HG02588 (cell line): Measurements from ENCODE around the gene PGPEP1.
"Not testable (repeated sequence)": the region's sequence is repeated elsewhere in the genome, so short reads cannot be mapped to it uniquely, and the experiment has no call there.

Experiments
- ATAC-seq: cut with Tn5 transposase; IDR thresholded peaks from one replicate; pipeline ENCODE4 v1.9.1; 2021; ENCODE audit warnings: mild to moderate bottlenecking, moderate library complexity; ENCODE audit not compliant: unreplicated experiment

Gene PGPEP1

DNA sequence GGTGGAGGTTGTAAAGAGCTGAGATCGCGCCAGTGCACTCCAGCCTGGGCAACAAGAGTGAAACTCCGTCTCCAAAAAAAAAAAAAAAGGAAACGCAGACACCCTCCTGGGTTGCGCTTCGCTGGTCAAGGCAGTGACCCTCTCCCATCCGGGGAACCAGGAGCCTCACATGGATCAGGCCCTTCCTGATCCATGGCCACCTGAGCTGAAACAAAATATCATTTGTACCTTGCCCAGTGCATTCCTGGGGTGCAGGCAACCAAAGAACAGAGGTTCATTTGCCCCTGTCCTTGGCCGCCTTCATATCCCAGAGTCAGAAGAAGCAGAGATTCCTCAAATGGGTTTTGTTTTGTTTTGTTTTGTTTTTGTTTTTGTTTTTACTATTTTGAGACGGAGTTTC is 9.5 kb upstream of the PGPEP1 start:
- no peak for ATAC-seq

DNA sequence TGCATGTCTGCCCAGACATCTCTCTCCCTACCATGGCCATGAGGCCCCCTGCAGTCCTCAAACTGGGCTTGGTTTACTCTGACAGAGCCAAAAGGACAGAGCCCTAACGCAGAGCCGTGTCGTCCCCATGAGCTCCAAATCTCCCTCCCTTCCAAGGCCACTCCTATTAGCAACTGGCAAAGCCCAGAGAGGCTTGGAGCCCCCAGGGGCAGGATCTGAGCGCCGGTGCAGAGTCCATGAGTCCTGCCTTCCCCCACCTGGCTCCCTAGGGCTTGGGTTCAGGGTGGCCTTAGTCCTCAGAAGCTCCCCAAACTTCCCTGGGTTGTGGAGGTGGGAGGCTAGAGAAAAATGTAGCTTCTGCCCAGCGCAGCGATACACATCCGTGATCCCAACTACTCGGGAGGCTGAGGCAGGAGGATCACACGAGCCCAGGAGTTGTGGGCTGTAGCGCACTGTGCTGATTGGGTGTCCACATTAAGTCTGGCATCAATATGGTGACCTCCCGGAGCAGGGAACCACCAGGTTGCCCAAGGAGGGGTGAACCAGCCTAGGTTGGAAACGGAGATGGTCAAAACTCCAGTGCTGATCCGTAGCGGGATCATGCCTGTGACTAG is 7.4 kb upstream of the PGPEP1 start:
- ATAC-seq = no peak

DNA sequence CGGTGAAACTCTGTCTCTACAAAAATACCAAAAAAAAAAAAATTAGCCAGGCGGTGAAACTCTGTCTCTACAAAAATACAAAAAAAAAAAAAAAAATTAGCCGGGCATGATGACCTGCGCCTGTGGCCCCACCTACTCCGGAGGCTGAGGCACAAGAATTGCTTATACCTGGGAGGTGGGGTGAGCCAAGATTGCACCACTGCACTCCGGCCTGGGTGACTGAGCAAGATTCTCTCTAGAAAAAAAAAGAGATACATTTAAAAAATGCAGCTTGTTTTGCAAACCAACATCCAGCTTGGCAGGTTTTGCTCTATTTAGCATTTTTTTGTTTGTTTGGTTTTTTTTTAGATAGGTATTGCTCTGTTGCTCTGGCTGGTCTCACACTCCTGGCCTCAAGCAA is 6.7 kb upstream of the PGPEP1 start:
- no peak for ATAC-seq

DNA sequence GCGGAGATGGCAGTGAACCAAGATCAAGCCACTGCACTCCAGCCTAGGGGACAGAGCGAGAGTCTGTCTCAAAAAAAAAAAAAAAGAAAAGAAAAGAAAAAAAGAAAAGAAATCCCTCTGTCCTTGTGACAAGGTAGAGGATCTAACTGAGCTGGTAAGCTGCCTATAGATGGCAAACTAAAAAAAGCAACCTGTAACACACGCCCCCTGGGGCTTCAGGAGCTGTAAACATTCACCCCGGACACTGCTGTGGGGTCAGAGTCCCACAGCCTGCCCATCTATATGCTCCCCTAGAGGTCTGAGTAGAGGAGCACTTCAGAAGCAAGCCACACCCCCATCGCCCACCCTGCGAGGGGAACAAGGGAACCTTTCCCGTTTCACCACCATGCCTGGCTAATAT is 4.3 kb upstream of the PGPEP1 start:
- no peak for ATAC-seq

DNA sequence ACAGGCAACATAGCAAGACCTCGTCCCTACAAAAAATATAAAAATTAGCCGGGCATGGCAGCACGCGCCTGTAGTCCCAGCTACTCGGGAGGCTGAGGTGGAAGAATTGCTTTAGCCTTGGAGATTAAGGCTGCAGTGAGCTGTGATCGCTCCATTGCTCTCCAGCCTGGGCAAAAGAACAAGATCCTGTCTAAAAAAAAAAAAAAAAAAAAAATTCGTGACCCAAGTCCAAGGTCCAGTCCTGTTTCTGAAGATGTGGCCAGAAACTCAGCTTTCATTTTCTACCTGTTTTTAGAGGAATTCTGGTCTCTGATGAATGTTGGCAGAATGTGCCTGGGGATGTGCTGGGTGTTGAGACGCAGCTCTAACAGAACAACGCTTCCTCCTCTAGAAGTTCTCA is 1.9 kb upstream of the PGPEP1 start:
- ATAC-seq = no peak

DNA sequence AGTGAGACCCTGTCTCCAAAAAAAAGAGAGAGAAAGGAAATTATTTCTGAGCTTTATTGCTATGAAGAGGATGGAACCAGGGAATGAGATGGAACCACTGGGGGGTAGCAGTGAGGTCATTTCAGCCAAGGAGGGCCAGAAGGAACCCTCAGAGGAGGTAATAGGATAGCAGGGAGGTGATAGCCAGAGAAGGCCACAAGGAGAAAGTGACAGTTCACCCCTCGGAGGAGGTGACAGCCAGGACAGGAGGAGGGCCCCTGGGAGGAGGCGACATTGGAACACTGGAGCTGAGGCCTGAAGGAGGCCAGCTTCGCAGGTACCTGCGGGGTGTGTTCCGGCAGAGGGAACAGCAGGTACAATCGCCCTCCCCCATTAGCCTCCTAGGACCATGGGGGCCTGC is 675 bp upstream of the PGPEP1 start:
- ATAC-seq = no peak

DNA sequence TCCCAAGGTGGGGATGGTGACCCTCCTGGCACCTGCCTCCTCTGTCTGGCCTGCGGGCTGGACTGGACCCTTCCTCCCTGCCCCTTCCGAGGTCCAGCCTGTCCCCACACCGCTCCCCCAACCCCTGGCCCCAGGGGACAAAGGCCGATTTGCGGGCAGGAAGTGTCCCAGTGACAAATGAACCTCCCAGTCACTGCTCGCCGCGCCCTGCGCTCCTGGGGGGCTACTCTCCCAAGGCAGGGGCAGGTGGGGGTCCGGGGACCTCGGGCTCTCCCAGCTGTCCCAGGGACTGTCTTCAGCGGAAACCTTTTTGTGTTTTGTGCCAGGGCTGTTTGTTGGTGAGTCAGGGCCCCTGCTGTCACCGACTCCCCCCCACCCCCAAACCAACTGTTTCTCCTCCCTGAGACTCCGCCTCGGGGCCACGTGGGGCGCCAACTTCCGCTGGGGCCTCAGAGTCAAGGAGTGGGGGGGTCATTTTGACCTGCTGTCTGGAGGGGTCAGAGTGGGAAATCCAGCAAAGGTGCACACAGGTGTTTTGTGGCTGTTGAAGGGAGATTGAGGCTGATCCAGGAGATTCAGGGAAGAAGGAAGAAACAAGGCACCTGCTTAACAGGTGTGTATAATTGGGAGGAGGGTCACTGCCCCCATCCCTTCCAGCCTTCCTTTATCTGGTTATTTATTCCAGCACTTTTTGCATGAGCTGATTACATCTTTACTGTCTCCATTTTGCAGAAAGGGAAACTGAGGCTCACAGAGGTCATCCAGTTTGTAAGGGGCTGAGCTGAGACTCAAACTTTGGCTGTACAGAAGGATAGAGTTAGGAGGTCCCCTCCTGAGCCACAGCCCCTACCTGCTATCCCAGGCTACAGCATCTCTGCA is 831 bp downstream of the PGPEP1 start:
- ATAC-seq = peak; percentile 34

DNA sequence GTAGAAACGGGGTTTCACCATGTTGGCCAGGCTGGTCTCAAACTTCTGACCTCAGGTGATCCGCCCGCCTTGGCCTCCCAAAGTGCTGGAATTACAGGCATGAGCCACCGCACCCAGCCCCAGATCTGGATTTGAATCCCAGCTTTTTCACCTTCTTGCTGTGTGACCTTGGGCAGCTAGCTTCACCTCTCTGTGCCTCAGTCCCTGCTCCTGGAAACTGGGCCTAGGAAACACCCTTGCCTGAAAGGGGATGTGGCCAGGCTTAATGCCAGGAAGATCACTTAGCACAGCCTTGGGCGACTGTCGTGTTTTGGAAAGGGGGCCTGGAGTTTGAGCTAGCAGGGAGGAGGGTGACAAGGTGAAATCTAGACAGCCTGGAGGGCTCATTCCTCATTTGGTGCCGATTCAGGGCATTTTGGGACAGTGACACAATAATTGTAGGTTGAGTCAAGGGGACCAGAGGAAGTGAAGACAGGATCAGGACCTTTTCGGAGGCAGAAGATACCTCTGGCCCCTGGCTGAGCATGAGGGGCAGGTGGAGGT is 1.8 kb downstream of the PGPEP1 start:
- no peak for ATAC-seq

DNA sequence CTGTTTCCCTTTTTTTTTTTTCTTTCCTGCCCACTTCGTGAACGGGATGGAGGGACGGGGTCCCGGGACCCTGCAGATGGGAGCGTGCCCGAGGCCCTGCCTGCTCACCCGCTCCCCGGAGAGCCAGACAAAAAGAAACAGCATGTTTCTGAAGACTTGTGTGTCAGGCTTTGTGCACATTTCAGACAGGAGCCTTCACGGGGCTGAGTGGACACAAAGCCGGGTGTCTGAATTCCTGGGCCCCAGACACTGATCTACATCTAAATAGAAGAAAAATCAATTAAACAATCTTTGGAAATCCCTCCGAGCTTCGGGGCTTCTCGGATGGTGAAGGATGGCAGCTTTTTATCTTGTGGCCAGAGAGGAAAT is 4.2 kb downstream of the PGPEP1 start:
- ATAC-seq = no peak

DNA sequence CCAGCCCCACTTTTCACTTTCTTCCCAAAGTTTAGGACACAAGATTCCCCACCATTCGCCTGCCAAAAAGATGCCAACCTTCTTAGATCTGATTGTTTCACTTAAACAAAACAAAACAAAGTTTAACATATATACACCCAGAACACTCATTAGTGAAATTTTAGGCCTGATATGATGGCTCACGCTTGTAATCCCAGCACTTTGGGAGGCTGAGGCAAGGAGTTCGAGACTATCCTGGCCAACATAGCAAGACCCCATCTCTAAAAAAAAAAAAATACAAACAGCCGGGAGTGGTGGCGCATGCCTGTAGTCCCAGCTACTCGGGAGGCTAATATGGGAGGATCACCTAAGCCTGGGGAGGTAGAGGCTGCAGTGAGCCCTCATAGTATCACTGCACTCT is 4.9 kb downstream of the PGPEP1 start:
- no peak for ATAC-seq

DNA sequence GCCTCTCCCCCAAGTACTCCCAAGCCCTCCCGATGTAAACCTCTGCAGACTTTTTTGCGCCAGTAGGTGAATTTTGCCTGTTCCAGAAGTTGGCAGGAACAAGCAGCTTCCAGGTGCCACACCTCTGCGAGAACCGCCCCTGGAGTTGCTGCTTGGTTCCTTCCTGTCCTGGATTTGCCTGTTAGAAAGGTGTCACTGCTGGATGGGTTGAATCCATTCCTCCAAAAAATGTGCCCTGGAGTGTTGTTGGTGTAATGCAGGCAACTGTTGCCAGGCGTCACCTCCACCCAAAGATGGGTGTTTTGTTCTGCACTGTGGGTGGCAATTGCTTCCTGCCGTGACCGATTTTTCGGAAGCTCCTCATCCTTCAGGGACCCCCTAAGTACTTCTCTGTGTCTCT is 5.7 kb downstream of the PGPEP1 start:
- no peak for ATAC-seq

DNA sequence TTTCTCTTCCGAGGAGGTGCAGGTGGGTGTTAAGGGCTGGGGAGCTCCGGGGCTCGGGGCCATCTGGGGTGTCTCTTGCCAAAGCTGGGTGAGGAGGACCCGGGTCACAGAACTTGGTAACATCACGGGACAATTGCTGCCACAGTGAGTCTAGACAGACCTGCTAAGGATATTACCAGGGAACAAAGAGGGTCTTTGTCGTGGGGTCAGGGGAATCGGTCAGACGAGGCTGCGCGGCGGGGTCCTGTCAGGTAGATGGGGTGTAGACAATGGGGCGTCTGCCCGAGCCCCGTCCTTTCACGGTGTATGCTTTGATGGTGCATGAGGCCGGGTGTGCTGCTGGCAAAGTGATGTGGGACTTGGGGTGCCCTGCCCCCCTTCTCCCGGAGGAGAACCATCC is 7.8 kb downstream of the PGPEP1 start:
- no peak for ATAC-seq

DNA sequence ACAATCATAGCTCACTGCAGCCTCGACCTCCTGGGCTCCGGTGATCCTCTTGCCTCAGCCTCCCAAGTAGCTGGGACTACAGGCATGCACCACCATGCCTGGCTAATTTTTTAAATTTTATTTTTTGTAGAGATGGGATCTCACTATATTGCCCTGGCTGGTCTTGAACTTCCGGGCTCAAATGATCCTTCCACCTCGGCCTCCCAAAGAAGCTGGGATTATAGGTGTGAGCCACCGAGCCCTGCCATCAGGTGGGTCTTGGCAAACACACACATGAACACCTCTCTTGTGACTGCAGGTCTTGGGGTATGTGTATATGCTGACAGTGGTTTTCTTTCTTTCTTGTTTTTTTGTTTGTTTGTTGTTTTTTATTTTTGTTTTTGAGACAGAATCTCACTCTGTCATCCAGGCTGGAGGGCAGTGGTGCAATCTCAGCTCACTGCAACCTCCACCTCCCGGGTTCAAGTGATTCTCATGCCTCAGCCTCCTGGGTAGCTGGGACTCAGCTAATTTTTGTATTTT is 8.5 kb downstream of the PGPEP1 start:
- ATAC-seq = not testable (repeated sequence)

DNA sequence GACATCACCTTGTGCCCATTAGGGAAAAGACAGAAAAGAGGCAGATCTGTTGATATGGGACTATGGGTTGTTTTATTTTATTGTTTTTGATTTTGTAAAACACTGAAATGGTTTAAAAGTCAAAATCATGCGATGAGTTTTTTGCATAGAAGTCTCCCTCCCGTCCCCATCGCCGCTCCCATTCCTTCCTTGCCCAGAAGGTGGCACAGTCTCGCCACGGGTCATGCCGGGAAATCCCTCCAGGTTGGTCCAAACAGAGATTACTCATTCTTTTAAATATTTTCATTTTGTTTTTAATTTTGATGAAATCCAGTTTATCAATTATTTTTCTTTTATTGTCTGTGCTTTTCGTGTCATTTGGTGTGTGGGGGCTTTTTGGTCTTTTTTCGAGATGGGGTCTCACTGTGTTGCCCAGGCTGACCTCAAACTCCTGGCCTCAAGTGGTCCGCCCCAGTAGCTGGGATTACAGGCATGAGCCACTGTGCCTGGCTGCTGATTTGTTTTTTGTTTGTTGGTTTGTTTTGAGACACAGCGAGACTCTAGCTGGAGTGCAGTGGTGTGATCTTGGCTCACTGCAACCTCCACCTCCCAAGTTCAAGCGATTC is 9.2 kb downstream of the PGPEP1 start:
- ATAC-seq = no peak

DNA sequence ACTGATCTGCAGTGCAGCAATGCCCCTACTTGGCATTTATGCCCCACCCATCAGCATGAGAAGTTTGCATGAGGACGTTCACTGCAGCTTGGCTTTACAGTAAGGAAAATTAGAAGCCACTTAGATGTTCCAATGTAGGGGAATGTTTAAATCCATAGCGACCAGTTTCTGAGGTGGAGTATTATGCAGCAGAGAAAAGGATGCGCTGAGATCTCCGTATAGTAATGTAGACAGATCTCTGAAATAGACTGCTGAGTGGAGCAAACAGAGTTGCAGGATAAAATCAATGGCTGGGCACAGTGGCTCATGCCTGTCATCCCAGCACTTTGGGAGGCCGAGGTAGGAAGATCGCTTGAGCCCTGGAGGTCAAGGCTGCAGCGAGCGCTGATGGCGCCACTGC is 10.1 kb downstream of the PGPEP1 start:
- ATAC-seq = no peak

DNA sequence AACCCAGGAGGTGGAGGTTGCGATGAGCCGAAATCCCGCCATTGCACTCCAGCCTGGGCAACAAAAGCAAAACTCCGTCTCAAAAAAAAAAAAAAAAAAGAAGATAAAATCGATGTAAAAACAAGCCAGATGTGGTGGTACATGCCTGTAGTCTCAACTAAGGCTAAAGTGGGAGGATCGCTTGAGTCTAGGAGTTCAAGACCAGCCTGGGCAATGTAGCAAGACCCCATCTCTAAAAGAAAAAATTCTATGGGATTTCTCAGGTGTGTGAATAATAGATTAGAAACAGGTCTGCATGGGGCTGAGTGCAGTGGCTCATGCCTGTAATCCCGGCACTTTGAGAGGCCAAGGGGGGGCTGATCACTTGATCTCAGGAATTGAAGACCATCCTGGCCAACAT is 11.1 kb downstream of the PGPEP1 start:
- no peak for ATAC-seq

DNA sequence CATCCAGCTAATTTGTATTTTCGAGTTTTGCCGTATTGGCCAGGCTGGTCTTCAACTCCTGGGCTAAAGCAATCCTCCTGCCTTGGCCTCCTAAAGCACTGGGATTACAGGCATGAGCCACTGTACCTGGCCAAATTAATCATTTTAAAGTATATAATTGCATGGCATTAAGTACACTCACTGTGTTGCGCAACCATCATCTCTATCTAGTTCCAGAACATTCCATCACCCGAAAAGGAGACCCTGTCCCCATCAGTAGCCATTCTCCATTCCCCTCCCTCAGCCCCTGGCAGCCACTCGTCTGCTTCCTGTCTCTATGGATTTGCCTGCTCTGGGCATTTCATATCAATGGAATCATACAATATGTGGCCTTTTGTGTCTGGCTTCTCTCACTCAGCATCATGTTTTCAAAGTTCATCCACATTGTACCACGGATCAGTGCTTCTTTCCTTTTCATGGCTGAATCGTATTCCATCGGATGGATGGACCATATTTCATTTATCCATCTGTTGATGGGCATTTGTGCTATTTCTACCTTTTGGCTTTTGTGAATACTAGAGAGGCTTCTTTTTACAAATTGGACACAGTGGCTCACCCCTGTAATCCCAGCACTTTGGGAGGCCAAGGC is 13.1 kb downstream of the PGPEP1 start:
- no peak for ATAC-seq

DNA sequence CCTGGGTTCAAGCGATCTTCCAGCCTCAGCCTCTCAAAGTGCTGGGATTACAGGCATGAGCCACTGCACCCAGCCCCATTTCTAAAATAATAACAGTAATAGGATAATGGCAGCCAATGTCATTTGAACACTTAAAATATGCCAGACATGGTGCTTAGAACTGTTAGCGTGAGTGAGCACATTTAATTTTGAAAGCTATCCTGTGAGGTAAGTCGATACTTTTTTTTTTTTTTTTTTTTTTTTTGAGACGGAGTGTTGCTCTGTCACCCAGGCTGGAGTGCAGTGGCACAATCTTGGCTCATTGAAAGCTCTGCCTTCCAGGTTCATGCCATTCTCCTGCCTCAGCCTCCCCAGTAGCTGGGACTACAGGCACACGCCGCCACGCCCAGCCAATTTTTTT is 14.3 kb downstream of the PGPEP1 start:
- not testable (repeated sequence) for ATAC-seq

DNA sequence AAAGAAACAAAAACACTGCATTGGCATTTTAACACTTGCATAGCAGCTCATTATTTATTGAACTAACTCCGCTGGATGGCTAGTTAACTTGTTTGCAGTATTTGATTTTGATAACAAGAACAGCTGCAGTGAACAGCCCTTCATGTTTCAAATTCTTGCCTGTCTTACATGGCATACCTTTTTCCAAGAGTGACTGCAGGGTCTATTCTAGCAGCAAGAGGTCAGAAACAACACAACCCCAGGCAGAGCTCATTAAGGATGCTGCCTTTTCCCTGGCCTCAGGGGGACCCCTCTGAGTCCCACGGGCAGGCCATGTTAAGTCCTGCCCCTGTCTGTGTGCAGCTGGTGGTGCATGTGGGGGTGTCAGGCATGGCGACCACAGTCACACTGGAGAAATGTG is 16.6 kb downstream of the PGPEP1 start:
- no peak for ATAC-seq

DNA sequence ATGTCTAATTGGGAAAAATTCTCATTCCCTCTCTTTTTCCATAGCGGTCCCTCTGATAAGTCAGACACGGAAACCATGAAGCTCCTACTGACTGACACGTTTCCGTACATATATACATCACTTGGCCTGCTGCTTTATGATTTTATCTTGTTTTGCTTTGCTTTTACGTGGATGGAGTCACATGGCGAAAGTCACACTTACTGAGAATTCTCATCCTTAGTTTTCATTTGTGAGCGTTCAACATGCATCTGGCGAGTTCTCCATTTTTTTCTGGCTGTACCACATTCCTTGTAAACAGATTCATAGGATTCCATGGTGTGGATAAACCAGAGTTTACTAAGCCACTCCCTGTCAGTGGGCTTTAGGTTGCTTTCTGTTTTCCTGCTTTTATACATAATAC is 21.2 kb downstream of the PGPEP1 start:
- ATAC-seq = no peak

DNA sequence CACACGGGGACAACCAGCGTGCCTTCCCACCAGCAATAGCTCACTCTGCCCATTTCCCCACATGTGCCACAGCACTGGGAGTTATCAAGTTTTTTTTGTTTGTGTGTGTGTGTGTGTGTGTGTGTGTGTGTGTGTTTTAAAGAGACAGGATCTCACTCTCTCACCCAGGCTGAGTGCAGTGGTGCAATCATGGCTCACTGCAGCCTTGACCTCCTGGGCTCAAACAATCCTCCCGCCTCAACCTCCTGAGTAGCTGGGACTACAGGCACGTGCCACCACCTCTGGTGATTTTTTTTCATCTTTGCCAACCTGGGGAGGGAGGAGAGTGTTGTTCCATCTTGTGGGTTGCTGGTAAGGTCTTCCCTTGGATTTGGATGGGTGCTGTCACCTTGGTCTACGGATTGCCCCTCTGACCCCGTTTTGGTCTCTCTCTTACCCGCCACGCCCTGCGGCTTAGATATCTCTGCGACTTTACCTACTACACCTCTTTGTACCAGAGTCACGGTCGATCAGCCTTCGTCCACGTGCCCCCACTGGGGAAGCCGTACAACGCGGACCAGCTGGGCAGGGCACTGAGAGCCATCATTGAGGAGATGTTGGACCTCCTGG is 22.6 kb downstream of the PGPEP1 start:
- ATAC-seq = no peak
